ENCODE results near the gene LDLRAD1. TPM values are rescaled to one million over a fixed set of nuclear protein-coding genes. Genes with fewer than 3 reads are reported as not detected.
A peak's percentile ranks its signal among the peaks of the same experiment; 100 is the strongest.

Gene LDLRAD1
- total and polyA plus RNA-seq, 2 experiments from 2014 or later, result not detected

DNA sequence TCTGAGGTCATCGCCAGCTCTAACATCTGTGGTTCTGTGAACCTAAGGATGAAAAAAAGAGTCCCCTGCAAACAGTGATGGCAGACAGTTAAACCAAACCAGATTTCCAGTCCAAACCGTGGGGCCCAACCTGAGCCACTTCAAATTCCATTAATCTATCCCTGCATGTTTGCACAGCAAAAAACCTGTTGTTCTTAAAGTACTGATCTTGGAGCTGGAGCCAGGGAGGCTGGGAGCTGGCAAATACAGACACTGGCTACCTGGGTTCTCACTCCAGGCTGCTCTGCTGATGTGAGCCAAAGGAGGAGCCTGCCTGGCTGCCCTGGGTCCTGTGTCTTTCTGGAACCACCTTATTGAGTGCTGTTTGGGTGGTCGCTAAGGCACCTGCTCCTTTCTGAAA lies 16.4 kb downstream of the LDLRAD1 start:
- ATAC-seq, result 0 out of 3 replicates have a peak, but pooled peaks have one; percentile 21

More for the DNA sequence above, 16.4 kb downstream of the LDLRAD1 start:
- Mint-ChIP-seq H3K27ac (no peak overlapping the region), H3K9me3 (peaks cover 14% of the 10 kb centered on the region), H3K4me1 (no peaks in the 10 kb centered on the region), H3K27me3 (ENCODE audit: insufficient read depth, low read depth, poor library complexity) (no peaks in the 10 kb centered on the region), H3K36me3 (ENCODE audit: low read depth) (no peaks in the 10 kb centered on the region), H3K4me3 (no peak overlapping the region)
- Histone ChIP-seq H3K4me1 (ENCODE audit: insufficient read depth) (no peaks in the 10 kb centered on the region), H3K4me2 (no peak overlapping the region), H3K4me3 (no peak overlapping the region), H4K20me1 (replicated peaks; ENCODE audit: insufficient read depth) (no peaks in the 10 kb centered on the region), H3K36me3 (ENCODE audit: insufficient read depth) (no peaks in the 10 kb centered on the region), H3K9me2 (ENCODE audit: insufficient read depth) (no peaks in the 10 kb centered on the region), H2AFZ (0 out of 2 replicates have a peak overlapping the region, but pooled peaks have one; percentile 74), H3K27ac (ENCODE audit: low read depth) (no peak overlapping the region), H3K27me3 (ENCODE audit: insufficient read depth) (no peaks in the 10 kb centered on the region), H3K79me2 (replicated peaks; ENCODE audit: insufficient read depth) (no peaks in the 10 kb centered on the region), H3F3A (replicated peaks; ENCODE audit: low read depth) (no peaks in the 10 kb centered on the region)
- DNase-seq (ENCODE audit: low spot score), result no peak
- no peak for TF ChIP-seq CTCF (conservative IDR thresholded peaks at IDR 0.05; ENCODE audit: low read depth in 2 of 2)
- no peak for TF ChIP-seq ZNF462 (CRISPR knock-in tag; IDR thresholded peaks at IDR 0.05)
- no peak for TF ChIP-seq EZH2 (IDR thresholded peaks at IDR 0.05; ENCODE audit: low read depth, unreplicated experiment)
- no peak for TF ChIP-seq EZH2phosphoT487 (IDR thresholded peaks at IDR 0.05; ENCODE audit: unreplicated experiment)
- TF ChIP-seq REST (IDR thresholded peaks at IDR 0.05; ENCODE audit: unreplicated experiment), result no peak
- TF ChIP-seq STAT1 (IDR thresholded peaks at IDR 0.05; ENCODE audit: unreplicated experiment), result no peak
- no peak for TF ChIP-seq NANOG (IDR thresholded peaks at IDR 0.05; ENCODE audit: borderline replicate concordance)
- no peak for TF ChIP-seq ZNF114 (CRISPR knock-in tag; IDR thresholded peaks at IDR 0.05)
- no peak for TF ChIP-seq ZNF331 (CRISPR knock-in tag; IDR thresholded peaks at IDR 0.05; ENCODE audit: low read depth)
- no peak for TF ChIP-seq CREB1 (CRISPR knock-in tag; IDR thresholded peaks at IDR 0.05; ENCODE audit: low read depth)
- TF ChIP-seq, protein P1, sequence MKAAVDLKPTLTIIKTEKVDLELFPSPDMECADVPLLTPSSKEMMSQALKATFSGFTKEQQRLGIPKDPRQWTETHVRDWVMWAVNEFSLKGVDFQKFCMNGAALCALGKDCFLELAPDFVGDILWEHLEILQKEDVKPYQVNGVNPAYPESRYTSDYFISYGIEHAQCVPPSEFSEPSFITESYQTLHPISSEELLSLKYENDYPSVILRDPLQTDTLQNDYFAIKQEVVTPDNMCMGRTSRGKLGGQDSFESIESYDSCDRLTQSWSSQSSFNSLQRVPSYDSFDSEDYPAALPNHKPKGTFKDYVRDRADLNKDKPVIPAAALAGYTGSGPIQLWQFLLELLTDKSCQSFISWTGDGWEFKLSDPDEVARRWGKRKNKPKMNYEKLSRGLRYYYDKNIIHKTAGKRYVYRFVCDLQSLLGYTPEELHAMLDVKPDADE (IDR thresholded peaks at IDR 0.05), result no peak
- TF ChIP-seq JUNB (IDR thresholded peaks at IDR 0.05; ENCODE audit: unreplicated experiment), result no peak
- TF ChIP-seq POLR2AphosphoS5 (IDR thresholded peaks at IDR 0.05; ENCODE audit: low read depth), result no peak
